SU-DHL-6 (cell line): ENCODE measurements around the gene EML3.
"Not testable (repeated sequence)": the region's sequence is repeated elsewhere in the genome, so short reads cannot be mapped to it uniquely, and the experiment has no call there.

Experiments
- EZH2phosphoT487 ChIP-seq: fragments of 200-600 bp; sonication (generic), shearing (Covaris generic); conservative IDR thresholded peaks from 2 replicates; pipeline ENCODE4 v1.6.1; 2018; ENCODE audit warnings: mild to moderate bottlenecking, antibody characterized with exemption, low read length, moderate library complexity, mixed read lengths
- TF ChIP-seq, protein P1 (sequence below): fragments of 200-600 bp; sonication (generic); IDR thresholded peaks from one replicate; pipeline ENCODE4 v1.5.1; 2017; ENCODE audit warnings: antibody characterized with exemption, mild to moderate bottlenecking, low read length, moderate library complexity; ENCODE audit not compliant: insufficient read depth, poor library complexity, severe bottlenecking

GRCh38 chr11:62585356-62585755, 27.2 kb downstream of the EML3 start:
- TF ChIP-seq, protein P1, sequence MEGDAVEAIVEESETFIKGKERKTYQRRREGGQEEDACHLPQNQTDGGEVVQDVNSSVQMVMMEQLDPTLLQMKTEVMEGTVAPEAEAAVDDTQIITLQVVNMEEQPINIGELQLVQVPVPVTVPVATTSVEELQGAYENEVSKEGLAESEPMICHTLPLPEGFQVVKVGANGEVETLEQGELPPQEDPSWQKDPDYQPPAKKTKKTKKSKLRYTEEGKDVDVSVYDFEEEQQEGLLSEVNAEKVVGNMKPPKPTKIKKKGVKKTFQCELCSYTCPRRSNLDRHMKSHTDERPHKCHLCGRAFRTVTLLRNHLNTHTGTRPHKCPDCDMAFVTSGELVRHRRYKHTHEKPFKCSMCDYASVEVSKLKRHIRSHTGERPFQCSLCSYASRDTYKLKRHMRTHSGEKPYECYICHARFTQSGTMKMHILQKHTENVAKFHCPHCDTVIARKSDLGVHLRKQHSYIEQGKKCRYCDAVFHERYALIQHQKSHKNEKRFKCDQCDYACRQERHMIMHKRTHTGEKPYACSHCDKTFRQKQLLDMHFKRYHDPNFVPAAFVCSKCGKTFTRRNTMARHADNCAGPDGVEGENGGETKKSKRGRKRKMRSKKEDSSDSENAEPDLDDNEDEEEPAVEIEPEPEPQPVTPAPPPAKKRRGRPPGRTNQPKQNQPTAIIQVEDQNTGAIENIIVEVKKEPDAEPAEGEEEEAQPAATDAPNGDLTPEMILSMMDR = not testable (repeated sequence)
- TF ChIP-seq EZH2phosphoT487 = not testable (repeated sequence)
